HG02870 (cell line): Measurements from ENCODE around the gene GPC4.
"Not testable (repeated sequence)": the region's sequence is repeated elsewhere in the genome, so short reads cannot be mapped to it uniquely, and the experiment has no call there.

Experiments
- ATAC-seq: cut with Tn5 transposase; IDR thresholded peaks from one replicate; pipeline ENCODE4 v1.9.1; 2021; ENCODE audit warnings: mild to moderate bottlenecking, moderate library complexity; ENCODE audit not compliant: unreplicated experiment

GPC4 gene

DNA sequence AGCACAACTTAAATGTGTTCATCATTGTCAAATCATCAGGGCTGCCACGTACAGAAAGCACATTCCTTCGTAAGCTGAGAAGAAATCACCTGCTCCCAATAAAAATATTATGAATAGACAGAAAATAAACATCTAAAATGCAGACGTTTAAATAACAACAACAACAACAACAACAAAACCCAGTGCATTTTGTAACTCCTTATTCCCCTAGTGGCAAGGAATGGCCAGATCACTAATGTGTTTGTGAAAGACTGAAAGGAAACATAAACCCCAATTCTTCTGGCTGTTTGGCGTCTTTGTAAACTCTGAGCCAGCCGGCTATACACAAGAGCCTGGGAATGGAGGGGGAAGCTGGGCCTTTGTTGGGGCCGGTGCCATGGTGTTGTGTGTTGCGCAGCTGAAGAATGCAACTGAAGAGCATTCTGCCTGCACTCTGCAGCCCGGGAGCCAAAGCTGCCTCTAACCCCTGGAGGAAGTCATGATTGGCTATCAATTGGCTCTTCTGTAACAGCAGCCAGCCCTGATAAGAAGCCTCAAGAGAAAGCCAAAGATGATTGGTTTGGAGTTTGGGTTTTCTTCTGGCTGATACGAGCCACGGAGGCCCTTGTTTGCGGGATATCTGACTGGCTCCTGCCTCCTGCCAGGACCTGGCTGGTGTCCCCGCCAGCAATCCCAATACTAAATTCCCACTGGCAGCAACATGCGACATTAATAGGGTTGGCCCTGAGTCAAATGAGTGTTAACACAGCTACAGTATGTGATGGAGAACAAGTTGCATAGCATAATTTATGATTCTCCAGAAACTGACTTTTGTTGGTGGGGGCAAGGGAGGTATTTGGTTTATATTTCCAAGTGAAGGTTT, 107.4 kb downstream of the GPC4 start:
- ATAC-seq, result no peak

DNA sequence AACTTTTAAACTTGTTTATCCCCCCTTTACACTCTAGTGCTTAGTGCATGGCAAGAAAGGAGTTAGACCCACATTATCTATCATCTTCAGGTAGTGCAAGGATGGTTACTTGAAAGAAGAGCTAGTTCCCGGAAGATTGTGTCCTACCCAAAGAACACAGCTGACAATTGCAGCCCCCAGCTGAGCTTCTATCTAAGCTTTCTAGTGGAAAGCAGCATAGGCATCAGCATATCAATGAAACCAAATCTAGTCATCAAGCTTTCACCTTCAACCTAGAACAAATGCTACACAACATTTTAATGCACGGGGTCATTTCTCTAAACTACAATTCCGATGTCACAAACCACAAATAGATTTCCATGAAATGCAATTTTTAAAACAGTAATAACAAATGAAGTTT, 108.2 kb downstream of the GPC4 start:
- no peak for ATAC-seq

DNA sequence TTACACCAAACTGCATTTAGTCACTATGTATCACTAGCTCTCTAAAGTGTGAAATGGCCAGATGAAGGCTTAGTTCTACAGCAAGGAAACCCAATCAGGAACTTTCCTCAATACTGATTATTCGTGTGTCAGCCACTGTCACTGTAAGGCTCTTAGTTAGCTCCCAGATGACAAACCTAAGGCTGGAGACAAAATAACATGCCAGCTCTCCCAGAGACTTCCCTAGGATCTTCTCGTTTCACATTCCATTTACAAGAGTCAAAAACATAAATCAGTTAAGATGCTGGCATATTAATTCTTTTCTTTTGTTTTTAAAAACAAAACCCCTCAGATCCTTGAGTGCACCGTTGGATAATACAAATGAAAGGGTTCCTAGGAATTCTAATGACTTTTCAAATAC, 109.0 kb downstream of the GPC4 start:
- ATAC-seq, result no peak

DNA sequence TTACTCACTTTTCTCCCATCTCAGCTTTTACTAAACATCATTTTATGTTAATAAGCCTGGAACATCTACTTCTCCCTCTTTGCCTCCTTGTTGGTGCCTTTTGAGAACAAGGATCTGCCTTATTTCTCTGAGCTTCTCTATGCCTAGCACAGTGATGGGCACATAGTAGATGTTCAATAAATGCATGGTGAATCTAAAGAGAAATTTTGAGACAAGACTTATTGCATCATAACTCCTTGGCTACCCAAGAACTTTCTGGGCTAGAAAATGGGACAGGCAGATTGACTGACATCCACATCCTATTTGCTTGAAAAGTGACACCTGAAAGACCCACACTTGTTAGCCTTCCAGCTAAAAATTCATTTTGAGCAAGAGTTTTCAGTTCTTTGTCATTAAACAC, 109.9 kb downstream of the GPC4 start:
- no peak for ATAC-seq

DNA sequence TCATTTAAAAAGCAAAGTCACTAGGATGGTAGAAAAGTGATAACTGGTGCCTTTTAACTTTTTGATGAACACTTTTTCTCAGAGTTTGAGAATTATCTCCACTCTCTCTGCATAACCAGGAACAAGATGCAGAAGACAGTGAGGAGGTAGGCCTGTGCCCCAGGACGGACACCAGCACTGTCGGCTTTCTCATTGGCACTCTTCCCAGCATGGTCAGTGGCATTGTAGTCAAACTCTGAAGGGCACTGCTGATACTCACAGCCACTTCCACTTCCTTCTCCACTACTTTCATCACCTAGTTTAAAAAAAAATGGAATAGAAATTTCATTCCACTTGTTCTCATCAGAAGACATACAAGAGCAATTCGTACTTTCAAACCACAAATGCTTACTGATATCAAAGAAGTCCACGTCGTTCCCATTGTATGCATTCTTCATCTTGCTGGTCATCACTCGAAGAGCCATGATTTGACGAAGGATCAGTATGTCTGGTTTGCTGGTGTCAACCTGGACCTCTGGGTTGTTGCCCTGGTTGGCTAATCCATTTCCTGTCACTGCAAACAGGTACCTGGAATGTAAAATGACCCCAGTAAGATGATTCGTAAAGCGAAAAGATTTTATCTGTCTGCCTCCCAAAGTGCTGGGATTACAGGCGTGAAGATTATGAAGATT, 112.4 kb downstream of the GPC4 start:
- ATAC-seq, result no peak

DNA sequence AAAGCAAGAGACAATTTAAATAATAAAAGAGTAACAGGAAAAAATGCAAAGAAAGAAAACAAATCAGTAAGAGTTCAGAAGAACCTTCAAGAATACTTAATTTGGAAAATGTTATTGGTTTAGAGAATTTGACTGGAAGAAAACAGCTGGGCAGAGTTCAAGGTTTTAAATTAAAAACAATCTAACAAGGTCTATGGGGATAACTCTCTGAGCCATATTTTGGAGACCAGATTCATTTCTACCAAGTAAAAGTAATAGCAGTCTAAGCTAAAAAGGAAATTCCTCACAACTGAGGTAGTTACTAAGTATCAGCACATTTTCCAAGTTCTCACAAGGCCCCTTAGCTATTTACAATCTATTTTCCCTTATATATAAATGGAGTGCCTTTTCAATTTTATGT, 114.7 kb downstream of the GPC4 start:
- no peak for ATAC-seq

DNA sequence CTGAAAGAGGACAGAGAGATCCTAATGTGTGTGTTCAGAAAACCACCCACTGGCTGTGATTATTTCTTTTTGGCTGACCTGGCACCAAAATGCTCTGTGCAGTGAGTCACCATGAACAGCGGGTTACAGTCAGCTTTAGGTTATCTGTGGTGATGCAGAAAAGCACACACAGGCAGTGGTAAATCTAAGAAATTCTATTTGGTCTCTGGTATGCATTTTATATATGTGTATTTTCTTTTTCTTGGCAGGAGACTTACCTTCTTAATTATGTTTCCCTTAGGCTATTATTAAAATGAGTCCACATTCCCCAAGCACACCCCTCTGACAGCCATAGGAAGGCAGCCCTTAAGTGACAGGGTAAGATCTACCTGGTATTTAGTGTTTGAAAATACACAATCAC, 118.0 kb downstream of the GPC4 start:
- ATAC-seq, result no peak

DNA sequence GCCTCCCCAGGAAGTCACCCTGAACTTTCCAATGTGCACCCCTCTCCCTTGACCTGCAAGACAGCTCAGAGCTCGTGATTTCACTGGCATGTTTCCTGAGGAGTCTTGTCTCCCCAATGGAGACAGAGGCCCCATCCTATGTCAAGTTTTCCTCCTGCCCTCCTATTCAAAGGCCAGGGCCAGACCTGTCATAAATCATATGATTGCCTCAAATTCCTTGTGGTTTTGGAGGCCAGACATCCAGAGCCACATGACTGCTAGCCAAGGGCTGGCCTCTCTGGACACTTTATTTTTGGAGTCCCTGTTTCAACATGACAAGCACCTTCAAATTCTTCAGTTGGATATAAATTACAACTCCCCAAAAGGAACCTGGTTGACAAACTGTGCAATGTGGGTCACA, 121.2 kb downstream of the GPC4 start:
- ATAC-seq, result no peak

DNA sequence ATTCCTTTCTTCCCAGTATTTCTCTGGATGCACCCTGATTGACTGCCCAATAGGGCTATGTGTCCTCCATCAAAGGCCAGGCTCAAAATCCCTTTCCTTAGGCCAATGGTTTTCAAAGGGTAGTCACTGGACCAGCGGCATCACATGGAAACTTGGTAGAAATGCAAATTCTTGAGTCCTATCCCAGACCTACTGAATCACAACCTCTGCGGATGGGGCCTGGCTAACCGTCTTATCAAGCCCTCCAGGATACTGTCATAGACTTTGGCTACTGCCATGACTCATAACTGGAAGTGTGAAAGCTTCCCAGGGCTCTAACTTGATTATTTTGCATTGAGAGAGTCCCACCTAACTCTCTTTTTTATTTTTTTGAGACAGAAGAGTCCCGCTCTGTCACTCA, 125.2 kb downstream of the GPC4 start:
- no peak for ATAC-seq

DNA sequence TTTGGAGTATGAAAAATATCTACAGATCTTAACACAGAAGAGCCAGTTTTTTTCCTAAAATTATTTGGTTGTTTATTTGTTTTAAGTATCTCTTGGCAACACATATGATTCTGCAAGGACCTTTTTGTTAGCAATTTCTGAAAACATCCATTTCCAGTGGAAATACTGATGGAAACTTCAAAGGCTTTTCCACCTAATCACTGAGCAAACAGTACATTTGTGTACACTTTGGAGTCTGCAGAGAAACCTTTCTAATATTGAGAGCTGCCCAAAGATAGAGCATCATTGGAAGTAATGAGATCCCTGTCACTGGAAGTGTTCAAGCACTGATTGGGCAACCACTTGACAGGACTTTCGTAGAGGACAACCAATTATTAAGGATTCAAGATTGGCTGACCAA, 127.4 kb downstream of the GPC4 start:
- ATAC-seq, result no peak

DNA sequence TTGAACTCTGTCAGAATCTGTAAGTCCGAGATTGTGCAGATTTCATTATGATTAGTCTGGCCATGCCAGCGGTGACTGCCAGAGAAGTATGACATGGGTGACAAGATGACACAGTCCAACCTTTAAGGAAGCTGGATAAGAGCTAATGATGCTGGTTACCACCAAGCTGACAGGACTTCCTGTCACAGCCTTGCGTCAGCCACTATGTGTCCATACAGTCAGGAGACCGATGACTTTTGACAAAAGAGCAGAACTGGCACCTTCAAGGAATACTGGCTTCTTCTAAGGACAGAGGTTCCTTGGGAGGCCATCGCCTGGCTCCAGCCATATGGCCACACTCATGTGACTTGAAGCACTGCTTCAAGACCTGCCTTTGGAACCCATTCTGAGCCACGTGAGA, 129.9 kb downstream of the GPC4 start:
- no peak for ATAC-seq

DNA sequence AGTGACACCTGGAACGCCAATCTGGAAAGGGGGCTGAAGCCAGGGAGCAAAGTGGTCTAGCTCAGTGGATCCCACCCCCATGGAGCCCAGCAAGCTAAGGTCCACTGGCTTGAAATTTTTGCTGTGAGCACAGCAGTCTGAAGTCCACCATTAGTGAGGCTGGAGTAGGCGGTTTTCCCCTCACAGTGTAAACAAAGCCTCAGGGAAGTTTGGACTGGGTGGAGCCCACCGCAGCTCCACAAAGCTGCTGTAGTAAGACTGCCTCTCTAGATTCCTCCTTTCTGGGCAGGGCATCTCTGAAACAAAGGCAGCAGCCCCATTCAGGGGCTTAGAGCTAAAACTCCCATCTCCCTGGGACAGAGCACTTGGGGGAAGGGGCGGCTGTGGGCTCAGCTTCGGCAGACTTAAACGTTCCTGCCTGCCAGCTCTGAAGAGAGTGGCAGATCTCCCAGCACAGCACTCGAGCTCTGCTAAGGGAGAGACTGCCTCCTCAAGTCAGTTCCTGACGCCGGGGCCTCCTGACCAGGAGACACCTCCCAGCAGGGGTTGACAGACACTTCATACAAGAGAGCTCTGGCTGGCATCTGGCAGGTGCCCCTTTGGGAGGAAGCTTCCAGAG, 136.1 kb downstream of the GPC4 start:
- ATAC-seq, result not testable (repeated sequence)

DNA sequence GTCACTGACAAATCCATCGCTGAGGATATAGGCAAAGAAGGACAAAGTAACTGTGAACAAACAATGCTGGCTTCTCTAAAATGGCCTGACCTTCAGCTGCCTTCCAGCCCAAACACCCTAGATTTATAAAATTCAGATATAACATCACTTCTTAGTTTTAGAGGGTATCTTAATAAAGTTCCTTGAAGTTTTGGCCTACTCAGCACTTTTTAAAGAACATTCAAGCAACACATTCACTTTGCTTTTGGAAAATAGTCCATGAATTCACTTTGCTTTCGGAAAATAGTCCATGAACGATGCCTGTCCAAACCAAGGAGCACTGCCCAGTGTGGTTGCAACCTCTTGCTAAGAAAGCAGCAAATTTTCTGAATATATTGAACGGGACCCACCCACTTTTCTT, 142.1 kb downstream of the GPC4 start:
- ATAC-seq, result no peak

DNA sequence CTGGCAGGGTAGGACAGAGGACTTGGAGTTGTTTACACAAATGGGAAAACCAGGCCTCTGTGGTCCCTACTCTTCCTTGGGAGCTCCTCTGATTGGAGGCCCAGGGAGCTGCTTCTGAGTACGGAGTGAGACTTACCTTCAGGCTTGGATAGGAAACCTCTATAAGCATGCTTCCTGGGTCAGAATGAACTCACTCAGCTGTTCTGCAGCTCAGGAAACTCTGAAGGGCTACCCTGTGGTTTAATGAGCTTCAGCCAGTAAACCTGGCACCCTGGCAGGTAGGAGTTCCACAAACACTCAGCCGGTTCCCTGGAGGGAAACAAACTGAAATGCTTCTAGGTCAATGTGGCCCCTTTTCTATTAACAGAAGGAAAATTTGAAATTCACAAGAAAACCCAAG, 146.1 kb downstream of the GPC4 start:
- ATAC-seq, result no peak

DNA sequence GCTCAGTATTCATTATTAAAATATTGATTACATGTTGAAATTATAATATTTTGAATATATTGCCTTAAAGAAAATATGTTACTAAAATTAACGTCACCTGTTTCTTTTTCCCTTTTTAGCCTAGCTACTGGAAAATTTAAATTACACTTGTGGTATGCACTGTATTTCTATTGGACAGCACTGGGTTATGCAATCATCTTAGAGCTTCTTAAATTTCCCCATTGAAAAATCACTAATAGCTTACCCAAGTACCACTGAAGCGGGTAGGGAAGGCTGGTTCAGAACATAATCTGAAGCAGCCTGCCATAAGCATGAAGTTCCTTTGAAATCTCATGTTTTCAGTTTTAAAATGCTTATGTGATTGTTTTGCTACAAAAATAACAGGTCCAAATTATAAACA, 147.7 kb downstream of the GPC4 start:
- ATAC-seq, result no peak

DNA sequence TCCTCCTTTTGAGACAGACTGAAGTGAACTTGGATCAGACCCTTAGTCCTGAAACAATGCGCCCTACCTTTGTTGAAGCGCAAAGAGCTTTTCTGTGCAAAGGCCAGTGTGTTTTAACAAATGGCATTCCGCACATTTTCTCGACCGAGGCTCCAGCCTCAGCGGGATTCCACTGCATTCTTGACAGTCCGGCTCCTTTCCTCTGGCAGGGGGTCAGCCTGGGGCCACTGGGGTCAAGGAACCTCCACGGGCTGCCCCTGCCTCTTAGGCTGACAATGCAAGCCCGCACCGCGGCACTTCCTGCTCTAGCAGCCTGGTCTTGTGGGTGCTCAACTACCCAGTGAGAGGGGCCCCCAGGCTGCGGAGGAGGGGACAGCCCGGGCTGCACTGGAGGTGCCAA, 150.0 kb downstream of the GPC4 start:
- no peak for ATAC-seq

DNA sequence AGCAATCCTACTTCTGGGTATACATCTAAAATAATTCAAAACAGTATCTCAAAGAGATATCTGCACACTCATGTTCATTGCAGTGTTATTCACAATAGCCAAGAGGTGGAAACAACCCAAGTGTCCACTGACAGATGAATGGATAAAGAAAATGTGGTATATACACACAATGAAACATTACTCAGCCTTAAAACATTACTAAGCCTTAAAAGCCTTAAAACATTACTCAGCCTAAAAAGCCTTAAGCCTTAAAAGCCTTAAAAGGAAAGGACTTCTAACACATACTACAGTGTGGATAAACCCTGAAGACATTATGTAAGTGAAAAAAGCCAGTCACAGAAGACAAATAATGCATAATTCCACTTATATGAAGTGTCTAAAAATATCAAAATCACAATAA, 156.8 kb downstream of the GPC4 start:
- no peak for ATAC-seq

DNA sequence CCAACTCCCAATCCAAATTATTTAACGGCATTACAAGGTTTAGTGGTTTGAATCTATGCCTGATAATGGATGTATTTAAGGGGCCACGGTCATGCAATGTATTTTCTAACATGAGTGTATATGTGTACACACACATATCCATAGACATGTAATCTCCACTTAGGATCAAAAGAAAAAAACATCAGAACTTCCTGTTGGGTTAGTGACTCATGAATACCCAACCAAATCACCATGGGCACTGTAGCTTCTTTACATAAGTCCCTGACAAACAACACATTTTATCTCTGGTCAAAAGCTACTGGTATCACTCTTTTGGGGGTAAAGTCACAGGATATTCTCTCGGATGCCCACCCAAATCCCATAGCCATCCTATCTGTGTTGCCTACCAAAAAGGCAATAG, 160.6 kb downstream of the GPC4 start:
- no peak for ATAC-seq

DNA sequence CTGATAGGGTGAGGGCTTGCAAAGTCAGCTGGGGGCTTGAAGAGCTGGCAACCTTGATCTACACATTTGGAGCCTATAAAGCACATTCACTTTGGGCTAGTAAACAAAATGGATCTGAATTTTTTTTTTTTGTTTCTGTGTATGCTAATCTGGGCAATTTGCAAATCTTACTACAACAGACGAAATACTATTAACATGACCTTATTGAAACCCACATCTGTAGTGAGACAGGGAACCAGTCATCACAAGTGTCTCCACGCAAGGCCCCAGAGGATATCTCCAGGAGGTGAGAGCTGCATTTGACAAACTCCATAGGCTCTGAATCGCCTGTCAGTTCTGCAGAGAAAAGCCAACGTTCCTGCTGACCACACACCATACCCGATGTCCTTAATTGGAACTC, 164.1 kb downstream of the GPC4 start:
- no peak for ATAC-seq

DNA sequence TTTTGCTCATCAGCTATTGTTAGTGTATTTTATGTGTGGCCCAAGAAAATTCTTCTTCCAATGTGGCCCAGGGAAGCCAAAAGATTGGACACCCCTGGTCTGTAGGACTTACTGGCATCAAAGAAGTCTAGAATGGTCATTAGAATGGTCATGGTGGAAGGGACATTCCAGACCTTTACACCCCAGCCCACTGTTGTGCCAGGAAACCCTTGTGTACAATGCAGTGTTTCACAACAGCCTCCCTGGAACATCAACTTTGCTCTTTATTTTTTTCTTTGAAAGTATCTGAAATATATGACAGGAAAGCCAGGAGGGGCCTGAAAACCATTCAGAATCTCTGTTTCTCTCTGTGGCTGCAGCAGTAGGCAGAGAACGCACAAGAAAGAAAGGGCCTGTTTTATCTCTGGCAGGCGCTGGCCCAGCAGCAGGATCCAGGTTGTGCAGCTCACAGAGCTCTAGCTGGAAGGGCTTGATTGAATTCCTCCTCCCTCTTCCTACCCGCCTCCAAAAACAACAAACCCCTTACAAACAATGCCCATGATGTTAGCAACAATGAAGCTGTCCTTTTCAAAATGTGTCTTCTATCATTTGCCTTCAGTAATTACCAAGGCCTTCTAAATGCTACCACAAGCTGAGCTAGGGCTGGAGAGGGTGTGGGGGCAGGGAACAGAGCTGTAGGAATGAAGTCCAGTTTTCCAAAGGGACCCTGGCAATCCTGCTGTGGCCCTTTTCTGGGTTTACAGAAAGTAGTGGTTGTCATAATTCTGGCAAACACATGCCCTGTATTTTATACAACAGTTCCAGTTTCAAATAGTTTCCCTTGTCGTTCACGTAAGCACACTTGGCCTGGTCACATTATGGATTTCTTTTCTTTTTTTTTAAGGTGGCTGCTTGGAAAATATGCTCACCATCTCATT, 164.8 kb downstream of the GPC4 start:
- no peak for ATAC-seq
